Stomach (tissue), 9 donors: ENCODE data around the gene IRAG1. TPM values are rescaled to one million over a fixed set of nuclear protein-coding genes. Genes with fewer than 3 reads are reported as not detected.
A peak's percentile ranks its signal among the peaks of the same experiment; 100 is the strongest.
"Not testable (repeated sequence)": the region's sequence is repeated elsewhere in the genome, so short reads cannot be mapped to it uniquely, and the experiment has no call there.

Experiments used
- DNase-seq, 2 donors: peaks; one replicate each; pipeline versions ENCODE4 v3.0.0 to v3.0.0-alpha.2; 2013 to 2019
- H3K27ac ChIP-seq, 5 donors: fragments of 200-600 bp in 4 of 5; sonication (generic) in 4 of 5; one replicate each; pipeline ENCODE4 v1.5.1; 2013 to 2019; ENCODE audit warnings: mild to moderate bottlenecking in 1 of 5, moderate library complexity in 1 of 5
- H3K27me3 ChIP-seq, 3 donors: fragments of 200-600 bp; sonication (generic); one replicate each; pipeline ENCODE4 v1.5.1; 2017 to 2019; ENCODE audit warnings: mixed run types in 1 of 3
- H3K36me3 ChIP-seq, 4 donors: fragments of 200-600 bp; sonication (generic); 1 replicate in 3 of 4; 2 replicates in 1 of 4; pipeline ENCODE4 v1.5.1; 2016 to 2019
- H3K4me1 ChIP-seq, 4 donors: fragments of 200-600 bp; sonication (generic); one replicate each; pipeline ENCODE4 v1.5.1; 2016 to 2019
- H3K4me3 ChIP-seq, 4 donors: fragments of 200-600 bp; sonication (generic) in 3 of 4; one replicate each; pipeline ENCODE4 v1.5.1; 2016 to 2019; ENCODE audit warnings: mild to moderate bottlenecking in 1 of 4
- H3K9me3 ChIP-seq, 4 donors: fragments of 200-600 bp; sonication (generic); one replicate each; pipeline ENCODE4 v1.5.1; 2016 to 2019
- EP300 ChIP-seq: sonication (generic); formaldehyde crosslinking; IDR thresholded peaks from one replicate; pipeline ENCODE4 v1.6.1; 2017; ENCODE audit warnings: antibody characterized with exemption
- POLR2A ChIP-seq, 4 donors: fragments of 450-650 bp; IDR thresholded peaks; one replicate each; pipeline ENCODE4 v1.6.1; 2016; ENCODE audit warnings: antibody characterized with exemption in 4 of 4, control low read depth in 2 of 4, mild to moderate bottlenecking in 1 of 4, moderate library complexity in 1 of 4
- POLR2AphosphoS5 ChIP-seq, 3 donors: sonication (generic); formaldehyde crosslinking; IDR thresholded peaks; one replicate each; pipeline ENCODE4 v1.6.1; 2016; ENCODE audit warnings: antibody characterized with exemption in 3 of 3
- WGBS, 5 donors: extraction: QIAGEN DNeasy Blood & Tissue Kit in 3 of 5; methylation state at CpG; one replicate each; pipeline versions ENCODE4 v1.1.5 to v1.1.7; 2013 to 2018; 5-methylcytosine and 5-hydroxymethylcytosine counted together
- intact Hi-C: fragments of 100-400 bp; cut with DNase I; formaldehyde crosslinking; loops from one replicate; pipeline ENCODE4 v1.15.1; 2023; ENCODE audit warnings: low total_unique reads
- polyA plus RNA-seq, 3 donors: library from polyadenylated mRNA; stranded (reverse); fragments of 200-250 nt; gene quantifications; one replicate each; pipeline ENCODE4 v1.2.3, GENCODE V29; 2013
- total RNA-seq, 5 donors: library from RNA; depleted of rRNA; stranded (reverse); fragments of >200 nt; gene quantifications; one replicate each; pipeline versions ENCODE4 v1.1.0 to v1.2.3, GENCODE V29; 2014 to 2016
- TF ChIP-seq, protein P1 (sequence below), 7 experiments: fragments of 450-650 bp in 4 of 7; fragments of 200-600 bp in 3 of 7; sonication (generic) in 3 of 7; IDR thresholded peaks; one replicate each; pipeline ENCODE4 v1.5.1; 2016 to 2019; ENCODE audit warnings: antibody characterized with exemption in 7 of 7, control low read depth in 2 of 7, mild to moderate bottlenecking in 1 of 7
- donor health status: healthy with polysubstance abuse.
- donor health status: Bipolar disorder and iron deficiency.
- donor health status: healthy.

IRAG1 gene
- total and polyA plus RNA-seq, 8 donors = 12.7 to 60.7 (median 26.4) TPM

GRCh38 chr11:10683429-10683828 is 10.1 kb downstream of the IRAG1 start:
- no peak for DNase-seq
- H3K9me3 ChIP-seq = no peaks in the 10 kb centered on the region
- 56 to 68% (median 62%) methylated on average over 1 of the region's 1 CpG for WGBS, 5 donors
- peaks cover 0 to 22% (median 10%) of the 10 kb centered on the region in 4 donors for H3K4me1 ChIP-seq
- TF ChIP-seq EP300 (no peak), POLR2A (IDR thresholded peaks at IDR 0.05) (no peak), POLR2AphosphoS5 (IDR thresholded peaks at IDR 0.05) (no peak)
- TF ChIP-seq, protein P1, sequence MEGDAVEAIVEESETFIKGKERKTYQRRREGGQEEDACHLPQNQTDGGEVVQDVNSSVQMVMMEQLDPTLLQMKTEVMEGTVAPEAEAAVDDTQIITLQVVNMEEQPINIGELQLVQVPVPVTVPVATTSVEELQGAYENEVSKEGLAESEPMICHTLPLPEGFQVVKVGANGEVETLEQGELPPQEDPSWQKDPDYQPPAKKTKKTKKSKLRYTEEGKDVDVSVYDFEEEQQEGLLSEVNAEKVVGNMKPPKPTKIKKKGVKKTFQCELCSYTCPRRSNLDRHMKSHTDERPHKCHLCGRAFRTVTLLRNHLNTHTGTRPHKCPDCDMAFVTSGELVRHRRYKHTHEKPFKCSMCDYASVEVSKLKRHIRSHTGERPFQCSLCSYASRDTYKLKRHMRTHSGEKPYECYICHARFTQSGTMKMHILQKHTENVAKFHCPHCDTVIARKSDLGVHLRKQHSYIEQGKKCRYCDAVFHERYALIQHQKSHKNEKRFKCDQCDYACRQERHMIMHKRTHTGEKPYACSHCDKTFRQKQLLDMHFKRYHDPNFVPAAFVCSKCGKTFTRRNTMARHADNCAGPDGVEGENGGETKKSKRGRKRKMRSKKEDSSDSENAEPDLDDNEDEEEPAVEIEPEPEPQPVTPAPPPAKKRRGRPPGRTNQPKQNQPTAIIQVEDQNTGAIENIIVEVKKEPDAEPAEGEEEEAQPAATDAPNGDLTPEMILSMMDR (IDR thresholded peaks at IDR 0.05) = no peak
- no peak overlapping the region for H3K4me3 ChIP-seq
- H3K27ac ChIP-seq = peak overlapping the region in 1 of 5 donors; percentile 25
- intact Hi-C loops = no loop called here
- H3K36me3 ChIP-seq = peaks cover 0 to 13% (median 0%) of the 10 kb centered on the region in 4 donors
- H3K27me3 ChIP-seq = no peaks in the 10 kb centered on the region

GRCh38 chr11:10680956-10681487 is 12.5 kb downstream of the IRAG1 start:
- Histone ChIP-seq H3K36me3 (no peaks in the 10 kb centered on the region), H3K4me1 (peaks cover 0 to 23% (median 9%) of the 10 kb centered on the region in 4 donors), H3K9me3 (no peaks in the 10 kb centered on the region), H3K27ac (peak overlapping the region in 3 of 5 donors; percentile 38 to 59 (median 53)), H3K4me3 (no peak overlapping the region), H3K27me3 (no peaks in the 10 kb centered on the region)
- intact Hi-C loops = no loop called here
- TF ChIP-seq POLR2AphosphoS5 (IDR thresholded peaks at IDR 0.05) (no peak), POLR2A (IDR thresholded peaks at IDR 0.05) (no peak), EP300 (no peak)
- TF ChIP-seq, protein P1 (IDR thresholded peaks at IDR 0.05) = no peak
- no peak for DNase-seq
- WGBS, 5 donors = 86 to 92% (median 88%) methylated on average over 3 of the region's 3 CpGs

DNA sequence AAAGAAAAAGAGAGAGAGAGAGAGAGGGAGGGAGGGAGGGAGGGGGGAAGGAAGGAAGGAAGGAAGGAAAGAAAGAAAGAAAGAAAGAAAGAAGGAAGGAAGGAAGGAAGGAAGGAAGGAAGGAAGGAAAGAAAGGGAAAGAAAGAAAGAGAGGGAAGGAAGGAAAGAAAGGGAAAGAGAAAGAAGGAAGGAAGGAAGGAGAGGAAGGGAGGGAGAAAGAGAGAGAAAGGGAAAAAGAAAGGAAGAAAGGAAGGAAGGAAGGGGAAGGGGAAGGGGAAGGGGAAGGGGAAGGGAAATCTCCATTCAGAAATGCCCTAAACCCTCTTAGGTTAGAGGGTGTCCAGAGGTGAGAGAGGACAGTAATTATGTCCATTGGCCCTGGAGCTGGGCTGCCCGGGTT is 13.3 kb downstream of the IRAG1 start:
- peak overlapping the region in 3 of 5 donors; percentile 38 to 59 (median 53) for H3K27ac ChIP-seq
- DNase-seq, H3K4me3 ChIP-seq, H3K36me3 ChIP-seq, intact Hi-C loops, H3K27me3 ChIP-seq, H3K9me3 ChIP-seq: not testable (repeated sequence)
- H3K4me1 ChIP-seq = peaks cover 4 to 30% (median 14%) of the 10 kb centered on the region in 4 donors
- WGBS, 5 donors = 80 to 100% (median 94%) methylated on average over 1 of the region's 1 CpG

- Histone ChIP-seq H3K4me1 (peaks cover 6 to 36% (median 19%) of the 10 kb centered on the region in 4 donors), H3K27me3 (no peaks in the 10 kb centered on the region), H3K9me3 (no peaks in the 10 kb centered on the region), H3K4me3 (no peak overlapping the region), H3K36me3 (no peaks in the 10 kb centered on the region), H3K27ac (peak overlapping the region in 3 of 5 donors; percentile 3 to 59 (median 5))
- 47 to 70% (median 58%) methylated on average over 4 of the region's 4 CpGs for WGBS, 5 donors
- intact Hi-C loops = no loop called here
- no peak for DNase-seq
- TF ChIP-seq POLR2AphosphoS5 (IDR thresholded peaks at IDR 0.05) (no peak), EP300 (no peak), POLR2A (IDR thresholded peaks at IDR 0.05) (no peak)
- TF ChIP-seq, protein P1 (IDR thresholded peaks at IDR 0.05) = no peak
Measured at GRCh38 chr11:10679644-10680043, 13.9 kb downstream of the IRAG1 start.

GRCh38 chr11:10678101-10678500 is 15.5 kb downstream of the IRAG1 start:
- Histone ChIP-seq H3K9me3 (no peaks in the 10 kb centered on the region), H3K36me3 (no peaks in the 10 kb centered on the region), H3K27me3 (no peaks in the 10 kb centered on the region), H3K4me1 (peaks cover 6 to 51% (median 26%) of the 10 kb centered on the region in 4 donors), H3K27ac (peak overlapping the region in 1 of 5 donors; percentile 81), H3K4me3 (no peak overlapping the region)
- DNase-seq = no peak
- intact Hi-C loops = no loop called here
- TF ChIP-seq POLR2AphosphoS5 (IDR thresholded peaks at IDR 0.05) (no peak), EP300 (no peak), POLR2A (IDR thresholded peaks at IDR 0.05) (no peak)
- TF ChIP-seq, protein P1 (IDR thresholded peaks at IDR 0.05) = no peak
- 70 to 92% (median 82%) methylated on average over 5 of the region's 5 CpGs for WGBS, 5 donors
